GM12878 (cell line): ENCODE results near the gene IRAK2. TPM values are rescaled to one million over a fixed set of nuclear protein-coding genes. Genes with fewer than 3 reads are reported as not detected.
A peak's percentile ranks its signal among the peaks of the same experiment; 100 is the strongest.

Source experiments
- ATAC-seq: fragments of 200-7000 bp; cut with Tn5 transposase; 3 replicates; pipeline ENCODE4 v1.9.1; 2020; ENCODE audit warnings: mild to moderate bottlenecking, moderate library complexity
- BruUV-seq: library from RNA; stranded (reverse); fragments of 400-500 nt; replicated peaks from 2 replicates; lab custom pipeline; 2021; lab: Mats Ljungman, UMichigan
- CTCF ChIA-PET: fragments of 300-600 bp; sonication (Branson Sonifier 250); formaldehyde crosslinking; extraction: SDS; loops from one replicate; lab custom pipeline; 2021; ENCODE audit warnings: inconsistent platforms; lab: Yijun Ruan, JAX
- POLR2A ChIA-PET: fragments of 350-600 bp; formaldehyde crosslinking; extraction: SDS; loops from one replicate; lab custom pipeline; 2021; ENCODE audit warnings: inconsistent platforms; lab: Charles Lee
- RAD21 ChIA-PET: fragments of 300-600 bp; sonication (Branson Sonifier 250); formaldehyde crosslinking; loops from one replicate; lab custom pipeline; 2023; ENCODE audit warnings: antibody characterized with exemption; ENCODE audit not compliant: unreplicated experiment; lab: Charles Lee
- SMC1A ChIA-PET: fragments of 300-600 bp; sonication (Branson Sonifier 250); formaldehyde crosslinking; loops from one replicate; lab custom pipeline; 2023; ENCODE audit not compliant: unreplicated experiment, uncharacterized antibody; lab: Charles Lee
- DNase-seq: peaks from one replicate; pipeline ENCODE4 v3.0.0-alpha.2; 2011; ENCODE audit warnings: low read depth, low spot score
- FAIRE-seq: peaks from 3 replicates; lab custom pipeline; 2011; peaks lifted over from hg19 to GRCh38; lab: Jason Lieb, UNC
- H2AFZ ChIP-seq: 2 replicates; pipeline ENCODE4 v1.6.0; 2011; ENCODE audit warnings: low read depth, low read length, control low read depth; ENCODE audit not compliant: control insufficient read depth
- H3K27ac ChIP-seq: 2 replicates; pipeline ENCODE4 v1.5.1; 2011; ENCODE audit warnings: control low read depth; ENCODE audit not compliant: control insufficient read depth, insufficient read depth
- H3K27me3 ChIP-seq, 2 experiments: replicated peaks in 1 of 2; 2 replicates each; pipeline versions ENCODE4 v1.6.0 to v1.6.1; 2011; ENCODE audit warnings: low read length in 1 of 2; ENCODE audit not compliant: control insufficient read depth in 2 of 2, insufficient read depth in 2 of 2
- H3K36me3 ChIP-seq, 2 experiments: 2 replicates each; pipeline ENCODE4 v1.5.1; 2011; ENCODE audit warnings: low read length in 1 of 2; ENCODE audit not compliant: control insufficient read depth in 2 of 2, insufficient read depth in 2 of 2
- H3K4me1 ChIP-seq: 2 replicates; pipeline ENCODE4 v1.6.1; 2011; ENCODE audit warnings: mild to moderate bottlenecking, low read length, moderate library complexity, mixed read lengths; ENCODE audit not compliant: control insufficient read depth, insufficient read depth
- H3K4me2 ChIP-seq: 2 replicates; pipeline ENCODE4 v1.6.0; 2011; ENCODE audit warnings: control low read depth; ENCODE audit not compliant: control insufficient read depth, insufficient read depth
- H3K4me3 ChIP-seq: fragments of 200-600 bp; sonication (generic); 2 replicates; pipeline ENCODE4 v1.5.1; 2016
- H3K79me2 ChIP-seq: 2 replicates; pipeline ENCODE4 v1.6.0; 2011; ENCODE audit warnings: low read length; ENCODE audit not compliant: control insufficient read depth, insufficient read depth
- H3K9ac ChIP-seq: 2 replicates; pipeline ENCODE4 v1.8.0; 2011; ENCODE audit warnings: low read length, control low read depth, mixed read lengths; ENCODE audit not compliant: control insufficient read depth, insufficient read depth
- H3K9me3 ChIP-seq: replicated peaks from 3 replicates; pipeline ENCODE4 v1.5.1; 2011; ENCODE audit warnings: mild to moderate bottlenecking, low read length; ENCODE audit not compliant: control insufficient read depth, insufficient read depth
- H4K20me1 ChIP-seq: 2 replicates; pipeline ENCODE4 v1.6.0; 2011; ENCODE audit not compliant: control insufficient read depth, insufficient read depth
- CUX1 ChIP-seq: IDR thresholded peaks from 2 replicates; pipeline ENCODE4 v1.6.1; 2012; ENCODE audit warnings: improper control_type of control experiment, low read depth, low read length; ENCODE audit not compliant: insufficient replicate concordance
- MLLT1 ChIP-seq: fragments of 450-650 bp; IDR thresholded peaks from 2 replicates; pipeline ENCODE4 v1.6.1; 2016; ENCODE audit warnings: mild to moderate bottlenecking
- STAT1 ChIP-seq: fragments of 450-650 bp; conservative IDR thresholded peaks from 2 replicates; pipeline ENCODE4 v1.6.1; 2014; ENCODE audit warnings: antibody characterized with exemption, mild to moderate bottlenecking
- WGBS: methylation state at CpG from one replicate; pipeline ENCODE4 v1.1.6; 2016; ENCODE audit warnings: low lambda C conversion rate; ENCODE audit not compliant: insufficient replicate concordance, insufficient coverage; ENCODE audit errors: missing lambda C conversion rate; 5-methylcytosine and 5-hydroxymethylcytosine counted together
- in situ Hi-C: fragments of 300-500 bp; cut with MboI; formaldehyde crosslinking; loops from 9 replicates; pipeline ENCODE4 v1.14.3; 2018; ENCODE audit warnings: mixed read lengths
- intact Hi-C: fragments of 100-400 bp; cut with micrococcal nuclease; formaldehyde crosslinking; loops from one replicate; pipeline ENCODE4 v1.14.2; 2022; ENCODE audit not compliant: unreplicated experiment
- polyA plus RNA-seq, 11 experiments: library from polyadenylated mRNA; depleted of rRNA in 4 of 11; unstranded in 6 of 11; stranded (reverse) in 5 of 11; fragments of >200 nt; fragmentation: Nextera tagmentation in 4 of 11; fragmentation: Illumina TruSeq in 1 of 11; extraction: Ambion mirVana in 4 of 11; extraction: Trizol in 1 of 11; gene quantifications; 1 replicate in 1 of 11; 2 replicates in 10 of 11; pipeline versions ENCODE4 v1.2.1 to v1.2.3, GENCODE V29; 2011 to 2016; ENCODE audit warnings: inconsistent platforms in 2 of 11, missing spikeins in 2 of 11, low read depth in 1 of 11
- total RNA-seq, 4 experiments: library from RNA; depleted of rRNA in 3 of 4; stranded (reverse); fragments of >200 nt in 3 of 4; fragmentation: Illumina TruSeq in 1 of 4; extraction: Trizol in 1 of 4; gene quantifications; 2 replicates each; pipeline versions ENCODE4 v1.2.1 to v1.2.3, GENCODE V29; 2013 to 2021

IRAK2 gene
- total and polyA plus RNA-seq, 10 of the 15 experiments (the other 5 are each of a cell fraction or from before 2014, with no cell fraction given), result 0.48 to 5.7 (median 4.5) TPM

GRCh38 chr3:10192953-10193691 is 28.4 kb downstream of the IRAK2 start (continued):
- peak; percentile 61 for TF ChIP-seq CUX1

GRCh38 chr3:10193692-10194327 is 29.1 kb downstream of the IRAK2 start:
- ChIA-PET CTCF (interaction anchor here (0.5 to 5.0 kb wide), 12 partner anchors 14 to 348 kb away, joined by 3 to 31 read pairs (median 4); no protein-coding TSS in a partner anchor), RAD21 (interaction anchor here (0.8 to 5.7 kb wide), 11 partner anchors 10 to 99 kb away, joined by 3 to 99 read pairs (median 5); partner anchors contain the start of genes GHRL, IRAK2, TATDN2 and VHL)
- no peaks in the 10 kb centered on the region for H3K9me3 ChIP-seq
- peak overlapping the region; percentile 71 for H2AFZ ChIP-seq
- ATAC-seq (peak; percentile 4; the same call in 2 of the 3 replicates), DNase-seq (no peak), FAIRE-seq (no peak)
- peaks cover 80% of the 10 kb centered on the region for H3K4me1 ChIP-seq
- BruUV-seq, result no TSS peak
- H3K4me3 ChIP-seq, result no peak overlapping the region
- H3K79me2 ChIP-seq, result peaks cover 4% of the 10 kb centered on the region
- no peak for TF ChIP-seq STAT1
- TF ChIP-seq MLLT1, result peak; percentile 37; the same call in 1 of the 2 replicates
- TF ChIP-seq, all 136 proteins: peak for 1
- Histone ChIP-seq H3K36me3 (no peaks in the 10 kb centered on the region), H3K9ac (peak overlapping the region; percentile 75), H3K27me3 (no peaks in the 10 kb centered on the region), H3K27ac (peak overlapping the region; percentile 98), H3K4me2 (peak overlapping the region; percentile 76), H4K20me1 (no peaks in the 10 kb centered on the region)
- POLR2A ChIA-PET, result interaction anchor here (1.0 to 5.5 kb wide), 7 partner anchors 13 to 54 kb away, joined by 5 to 64 read pairs (median 7); partner anchors contain the start of genes IRAK2, TATDN2 and VHL
- SMC1A ChIA-PET, result interaction anchor here (0.9 to 12.4 kb wide), 16 partner anchors 9 to 401 kb away, joined by 3 to 165 read pairs (median 6); partner anchors contain the start of genes ARPC4, IRAK2 and VHL
- in situ Hi-C loops (no loop called here), intact Hi-C loops (loop anchor here (5.0 kb wide), 1 partner anchor 52 kb away; the partner anchor contains the start of gene VHL)
- 10% methylated on average over 14 of the region's 14 CpGs for WGBS
